ENCODE results near the gene NEURL1. TPM values are rescaled to one million over a fixed set of nuclear protein-coding genes. Genes with fewer than 3 reads are reported as not detected.

Gene NEURL1
- under 1 TPM; 0.37 to 0.48 TPM for total RNA-seq
- long read RNA-seq, donor 1, partial matches to known transcripts: 0 of 1 reads
- long read RNA-seq, donor 1, other reads (novel, unspliced or antisense): 1 of 1 reads
- long read RNA-seq, donor 2, partial matches to known transcripts: 0 of 2 reads
- long read RNA-seq, donor 2, other reads (novel, unspliced or antisense): 2 of 2 reads

GRCh38 chr10:103493362-103493915 lies at the start of gene NEURL1:
TSS of gene NEURL1 (plus strand) at chr10:103493705. CDS start at chr10:103494388, 683 bp downstream.
- DNase-seq (ENCODE audit: low spot score): no peak
- intact Hi-C loops (cut with DNase I): no loop called here

- intact Hi-C loops (cut with DNase I): no loop called here
- no peak for DNase-seq (ENCODE audit: low spot score)
Measured at GRCh38 chr10:103444478-103444877, 49.0 kb upstream of the NEURL1 start.

GRCh38 chr10:103445366-103445765 lies 48.1 kb upstream of the NEURL1 start:
- no peak for DNase-seq (ENCODE audit: low spot score)

GRCh38 chr10:103445767-103446567 lies 47.5 kb upstream of the NEURL1 start:
- DNase-seq (ENCODE audit: low spot score): peak; percentile 96
- intact Hi-C loops (cut with DNase I): no loop called here

More at GRCh38 chr10:103445366-103445765, 48.1 kb upstream of the NEURL1 start:
- intact Hi-C loops (cut with DNase I): no loop called here

GRCh38 chr10:103447187-103447586 lies 46.3 kb upstream of the NEURL1 start:
- intact Hi-C loops (cut with DNase I): no loop called here
- no peak for DNase-seq (ENCODE audit: low spot score)

- intact Hi-C loops (cut with DNase I): no loop called here
- peak; percentile 90 for DNase-seq (ENCODE audit: low spot score)
Measured at GRCh38 chr10:103448746-103449145, 44.8 kb upstream of the NEURL1 start.

GRCh38 chr10:103449208-103450144 lies 44.0 kb upstream of the NEURL1 start:
- DNase-seq (ENCODE audit: low spot score): peak; percentile 80
- intact Hi-C loops (cut with DNase I): no loop called here

- peak; percentile 65 for DNase-seq (ENCODE audit: low spot score)
Measured at GRCh38 chr10:103450201-103450695, 43.3 kb upstream of the NEURL1 start.

GRCh38 chr10:103451091-103451813 lies 42.3 kb upstream of the NEURL1 start:
- intact Hi-C loops (cut with DNase I): no loop called here
- peak; percentile 95 for DNase-seq (ENCODE audit: low spot score)

More at GRCh38 chr10:103450201-103450695, 43.3 kb upstream of the NEURL1 start:
- intact Hi-C loops (cut with DNase I): no loop called here

- intact Hi-C loops (cut with DNase I): no loop called here
- DNase-seq (ENCODE audit: low spot score): peak; percentile 93
Measured at GRCh38 chr10:103451831-103452505, 41.5 kb upstream of the NEURL1 start, which contains the start of gene CALHM2. TSS of gene CALHM2 (minus strand) at chr10:103452370. CDS start at chr10:103449941, 2,429 bp downstream.

GRCh38 chr10:103452506-103453230 lies 40.8 kb upstream of the NEURL1 start:
- intact Hi-C loops (cut with DNase I): no loop called here
- DNase-seq (ENCODE audit: low spot score): no peak

- intact Hi-C loops (cut with DNase I): no loop called here
- no peak for DNase-seq (ENCODE audit: low spot score)
Measured at GRCh38 chr10:103454026-103454425, 39.5 kb upstream of the NEURL1 start.

GRCh38 chr10:103455235-103455634 lies 38.3 kb upstream of the NEURL1 start:
- no peak for DNase-seq (ENCODE audit: low spot score)
- intact Hi-C loops (cut with DNase I): no loop called here

- DNase-seq (ENCODE audit: low spot score): no peak
- intact Hi-C loops (cut with DNase I): no loop called here
Measured at GRCh38 chr10:103456074-103456660, 37.3 kb upstream of the NEURL1 start.

GRCh38 chr10:103457176-103457712 lies 36.3 kb upstream of the NEURL1 start:
- DNase-seq (ENCODE audit: low spot score): no peak
- intact Hi-C loops (cut with DNase I): no loop called here

GRCh38 chr10:103457896-103458583 lies 35.5 kb upstream of the NEURL1 start:
- intact Hi-C loops (cut with DNase I): no loop called here
- DNase-seq (ENCODE audit: low spot score): no peak
